ENCODE measurements around the gene ASB8. TPM values are rescaled to one million over a fixed set of nuclear protein-coding genes. Genes with fewer than 3 reads are reported as not detected.
"Not testable (repeated sequence)": the region's sequence is repeated elsewhere in the genome, so short reads cannot be mapped to it uniquely, and the experiment has no call there.

Gene ASB8
- total RNA-seq, 1 experiment from 2014 or later = 25.4 TPM

DNA sequence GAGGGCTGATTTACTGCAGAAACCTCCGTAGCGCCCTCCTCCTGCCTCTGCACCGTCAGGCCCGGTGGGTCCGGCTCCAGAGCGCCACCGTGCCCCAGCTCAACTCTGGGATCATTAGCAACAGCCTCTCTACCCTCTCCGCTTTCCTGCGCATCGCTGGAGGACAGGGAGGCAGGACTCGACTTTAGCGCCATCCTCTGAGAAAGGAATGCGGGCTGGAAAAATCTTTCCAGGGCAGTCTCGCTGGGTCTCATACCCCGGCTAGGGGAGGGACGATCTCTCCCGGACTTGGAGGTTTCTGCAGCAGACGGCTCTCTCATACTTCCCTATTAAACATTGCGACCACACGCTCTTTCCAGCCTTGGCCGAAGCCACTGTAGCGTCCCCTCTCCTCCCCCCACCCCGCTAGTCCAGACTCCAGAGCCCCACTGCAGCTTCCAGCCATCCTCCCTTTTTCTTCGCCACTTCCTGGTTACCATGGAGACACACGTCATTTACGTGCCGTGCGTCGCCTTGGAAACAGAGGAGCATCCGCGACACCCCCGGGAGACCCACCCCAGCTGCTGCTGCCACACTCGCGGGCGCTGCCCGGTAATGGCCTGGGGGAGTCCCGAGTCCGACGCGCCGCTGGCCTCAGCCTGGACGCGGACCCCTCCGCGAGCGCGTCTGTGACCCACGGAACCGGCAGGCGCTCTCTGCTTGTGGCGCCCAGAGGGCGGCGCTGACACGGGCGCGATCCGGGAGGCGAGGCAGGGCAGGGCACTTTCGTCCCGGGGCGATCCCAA, 26.0 kb upstream of the ASB8 start, which contains the start of gene CCDC184:
CCDC184 (plus strand) TSS at position 554 of the 785 bp plus-strand sequence. CDS start 479 bp downstream, outside the sequence.
- DNase-seq (ENCODE audit: low read depth) = peak; percentile 71

DNA sequence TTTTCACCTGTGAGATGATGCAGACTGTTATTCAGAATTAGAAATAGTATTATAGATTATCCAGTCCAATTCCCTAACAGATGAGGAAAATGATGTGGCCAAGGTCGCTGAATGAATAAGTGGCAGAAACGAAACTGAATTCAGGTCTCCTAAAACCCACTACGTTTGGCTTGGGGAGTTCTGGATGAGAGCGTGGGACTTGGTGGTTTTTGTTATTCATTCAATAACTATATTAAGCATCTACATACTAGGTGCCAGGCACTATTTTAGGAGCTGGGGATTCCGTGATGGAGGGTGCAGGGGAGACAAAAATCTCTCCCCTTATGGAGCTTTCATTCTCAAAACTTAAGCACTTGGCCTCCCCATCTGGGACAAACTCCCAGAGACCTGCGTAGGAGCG, 25.3 kb upstream of the ASB8 start:
- no peak for DNase-seq (ENCODE audit: low read depth)

DNA sequence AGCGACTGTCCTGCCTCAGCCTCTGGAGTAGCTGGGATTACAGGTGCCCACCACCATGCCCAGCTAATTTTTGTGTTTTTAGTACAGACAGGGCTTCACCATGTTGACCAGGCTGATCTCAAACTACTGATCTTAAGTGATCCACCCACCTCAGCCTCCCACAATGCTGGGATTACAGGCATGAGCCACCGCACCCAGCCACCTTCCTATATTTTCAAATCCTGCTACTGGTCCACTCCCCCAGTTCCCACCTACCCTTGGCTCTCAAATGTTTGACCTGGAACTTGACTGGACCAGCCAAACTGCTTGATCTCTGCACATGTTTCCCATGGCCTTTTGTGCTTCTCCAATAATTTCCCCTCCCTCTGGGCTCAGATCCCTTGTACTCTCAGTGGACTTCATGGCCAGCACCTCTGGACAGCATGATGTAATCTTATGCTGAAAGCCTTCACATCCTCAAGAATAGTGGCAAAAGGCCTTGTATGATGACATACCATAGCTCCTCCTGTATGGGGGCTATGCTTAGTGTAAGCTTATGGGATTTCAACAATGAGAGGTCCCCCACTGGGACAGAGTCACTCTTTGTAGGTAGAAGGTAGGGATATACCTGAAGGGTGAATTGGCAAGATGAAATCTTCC, 23.7 kb upstream of the ASB8 start:
- DNase-seq (ENCODE audit: low read depth) = no peak

DNA sequence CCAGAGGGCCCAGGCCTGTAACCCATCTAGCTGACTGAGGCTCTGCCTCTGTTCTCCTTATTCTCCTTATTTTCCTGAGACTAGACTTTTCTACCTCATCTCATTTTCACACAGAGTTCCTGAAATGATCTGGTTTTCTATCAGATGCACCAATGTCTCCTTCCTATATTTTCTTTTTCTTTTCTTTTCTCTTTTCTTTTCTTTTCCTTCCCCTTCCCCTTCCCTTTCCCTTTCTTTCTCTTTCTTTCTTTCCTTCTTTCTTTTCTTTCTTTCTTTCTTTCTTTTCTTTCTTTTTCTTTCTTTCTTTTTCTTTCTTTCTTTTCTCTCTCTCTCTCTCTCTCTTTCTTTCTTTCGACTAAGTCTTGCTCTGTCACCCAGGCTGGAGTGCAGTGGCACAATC, 23.1 kb upstream of the ASB8 start:
- no peak for DNase-seq (ENCODE audit: low read depth)

DNA sequence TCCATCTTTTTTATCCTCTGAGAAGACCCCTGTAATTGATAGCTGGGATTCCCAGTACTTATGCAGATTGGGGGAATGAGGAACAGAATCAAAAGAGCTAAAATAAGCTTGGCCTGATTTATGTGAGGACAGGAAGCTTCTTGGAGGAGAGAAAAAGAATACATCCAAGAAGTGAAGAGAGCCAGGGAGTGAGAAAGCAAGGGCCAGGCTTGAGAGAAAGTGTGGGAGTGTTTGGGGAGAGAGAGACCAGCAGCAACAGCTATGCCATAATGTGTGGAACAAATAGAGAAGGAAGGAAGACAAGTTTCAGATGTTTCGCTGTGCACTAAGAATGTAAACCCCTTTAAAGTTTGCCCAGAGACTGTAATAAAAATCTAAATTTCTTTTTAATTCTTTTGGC, 22.2 kb upstream of the ASB8 start:
- DNase-seq (ENCODE audit: low read depth) = no peak

DNA sequence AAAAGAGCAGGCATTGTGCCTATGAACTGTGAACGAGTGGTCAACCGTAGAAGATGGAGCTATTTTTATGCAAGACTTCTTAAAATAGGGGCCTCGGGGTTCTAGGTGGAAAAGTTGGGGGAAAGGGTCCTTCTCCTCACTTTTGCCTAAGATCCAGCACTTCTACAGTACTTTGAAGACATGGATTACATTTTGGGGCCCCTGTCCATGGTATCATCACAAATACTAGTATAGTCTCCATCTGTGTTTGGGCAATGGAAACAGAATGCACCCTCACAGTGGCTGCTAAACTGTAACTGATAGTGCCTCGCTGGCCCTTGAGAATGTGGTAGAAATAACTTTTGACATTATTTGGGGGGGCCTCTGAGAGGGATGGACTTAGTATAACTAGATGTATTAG, 20.7 kb upstream of the ASB8 start:
- no peak for DNase-seq (ENCODE audit: low read depth)

DNA sequence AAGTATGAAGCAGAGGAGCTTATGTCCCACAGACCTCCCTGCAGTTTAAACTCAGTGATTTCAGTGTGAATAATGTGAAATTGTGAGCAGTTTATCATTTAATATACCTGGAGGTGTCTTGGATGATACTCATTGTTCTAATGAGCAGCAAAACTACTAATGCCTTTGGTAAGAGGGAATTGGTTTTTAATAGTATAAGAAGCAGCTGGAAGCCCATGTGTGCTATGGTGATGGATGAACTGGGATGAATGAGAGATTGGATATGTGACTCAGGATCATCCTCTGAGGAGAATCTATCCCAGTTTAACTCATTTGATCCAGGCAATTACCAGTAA, 19.1 kb upstream of the ASB8 start:
- no peak for DNase-seq (ENCODE audit: low read depth)

DNA sequence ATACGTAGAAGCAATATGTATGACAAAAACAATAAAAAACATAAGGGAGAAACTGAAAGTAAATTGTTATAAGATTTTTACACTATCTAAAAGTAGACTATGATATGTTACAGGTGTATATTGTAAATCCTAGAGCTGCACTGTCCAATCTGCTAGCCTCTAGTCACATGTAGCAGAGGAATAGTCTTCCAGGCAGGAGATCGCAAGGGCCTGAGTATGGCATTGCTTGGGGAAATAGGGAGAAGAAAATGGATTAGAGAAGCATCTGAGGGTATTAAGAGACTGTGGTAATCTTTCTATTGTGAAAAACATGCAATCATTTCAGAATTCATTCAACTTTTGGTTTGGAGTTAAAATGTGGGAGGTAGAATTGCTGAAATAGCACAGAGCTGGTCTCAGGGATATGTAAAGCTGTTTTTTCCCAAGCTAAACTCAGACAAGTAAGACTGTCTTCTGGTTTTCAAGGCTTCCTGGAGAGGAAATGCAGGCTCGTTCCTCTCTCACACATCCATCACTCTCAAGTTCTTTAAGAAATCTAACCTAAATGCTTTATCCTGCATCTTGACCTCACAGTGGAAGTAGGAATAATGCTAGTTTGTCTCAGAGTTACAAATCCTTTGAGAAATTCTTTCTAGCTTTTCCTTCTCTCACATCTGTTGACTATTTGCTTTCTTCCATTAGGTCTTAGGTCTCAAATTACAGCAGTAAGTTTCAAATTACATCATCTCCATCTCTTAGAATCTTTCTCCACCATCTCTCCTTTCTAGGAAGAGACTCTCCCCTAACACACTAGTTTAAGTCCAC, 18.5 kb upstream of the ASB8 start:
- no peak for DNase-seq (ENCODE audit: low read depth)

DNA sequence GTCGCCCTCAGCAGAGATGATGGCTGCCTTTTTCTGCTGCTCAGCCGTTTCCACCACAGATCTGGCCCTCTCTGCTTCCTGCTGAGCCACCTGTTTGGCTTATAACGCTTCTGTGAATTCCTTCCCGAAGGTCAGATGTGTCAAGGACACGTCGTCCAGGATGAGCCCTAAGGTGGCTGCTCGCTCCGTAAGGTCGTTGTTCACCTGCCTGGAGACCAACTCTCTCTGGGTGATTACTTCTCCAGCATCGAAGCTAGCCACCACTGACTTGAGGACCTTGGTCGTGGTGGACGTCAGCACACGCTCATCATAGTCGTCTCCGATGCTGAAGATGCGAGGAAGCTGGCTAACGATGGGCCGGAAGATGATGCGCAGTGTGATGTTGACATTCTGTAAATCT, 11.7 kb upstream of the ASB8 start:
- DNase-seq (ENCODE audit: low read depth) = no peak

DNA sequence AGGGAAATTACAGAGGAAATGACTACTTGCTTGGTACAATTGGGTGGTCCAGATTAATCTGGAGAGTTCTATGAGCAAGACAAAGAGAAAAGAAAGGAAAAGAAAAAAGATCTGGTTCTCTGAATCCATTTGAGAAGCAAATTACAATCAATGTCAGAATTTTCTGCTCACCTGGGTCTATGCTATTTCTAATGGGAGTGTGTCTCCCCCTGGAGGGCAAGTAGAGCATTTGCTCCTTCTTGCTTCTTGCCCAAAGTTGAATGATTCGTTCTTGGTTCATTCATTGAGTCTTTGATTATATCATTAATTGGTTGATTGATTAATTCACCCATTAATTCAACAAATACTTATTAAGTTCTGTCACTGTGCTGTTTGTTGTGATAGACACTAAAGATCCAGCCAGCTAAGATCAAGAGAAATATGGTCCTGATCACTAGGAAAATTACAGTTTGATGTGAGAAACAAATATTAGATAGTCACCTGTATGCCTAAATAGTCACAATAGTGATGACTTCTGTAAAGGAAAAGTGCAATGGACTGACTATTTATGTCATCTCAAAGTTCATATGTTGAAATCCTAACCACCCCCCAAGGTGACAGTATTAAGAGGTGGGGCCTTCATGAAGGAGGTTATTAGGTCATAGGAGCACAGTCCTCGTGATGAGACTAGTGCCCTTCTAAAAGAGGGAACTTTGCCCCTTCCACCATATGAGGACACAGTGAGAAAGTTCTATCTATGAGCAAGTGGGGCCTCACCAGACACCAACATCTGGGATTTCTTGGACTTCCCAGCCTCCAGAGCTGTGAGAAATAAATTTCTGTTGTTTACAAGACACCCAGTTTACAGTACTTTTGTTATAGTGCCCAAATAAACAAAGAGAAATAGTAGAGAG, 8.0 kb upstream of the ASB8 start:
- peak; percentile 49 for DNase-seq (ENCODE audit: low read depth)

DNA sequence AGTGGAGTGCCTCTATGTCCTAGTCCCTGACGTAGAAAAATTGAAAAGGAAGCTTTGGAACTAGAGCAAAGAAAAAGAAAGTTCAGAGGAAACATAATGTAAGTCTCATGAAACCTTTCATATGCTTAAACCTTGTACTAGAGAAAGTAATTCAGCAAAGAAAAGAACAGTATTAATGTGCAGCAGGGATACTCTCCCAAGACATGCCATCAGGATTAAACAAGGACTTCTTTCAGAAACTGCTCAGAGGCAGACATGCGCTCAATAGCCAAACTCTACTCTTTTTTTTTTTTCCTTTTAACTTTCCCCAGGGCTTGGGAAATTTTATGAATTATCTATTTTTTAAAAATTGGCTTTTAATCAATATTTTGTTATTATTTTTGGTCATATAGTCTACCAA, 7.1 kb upstream of the ASB8 start:
- no peak for DNase-seq (ENCODE audit: low read depth)

DNA sequence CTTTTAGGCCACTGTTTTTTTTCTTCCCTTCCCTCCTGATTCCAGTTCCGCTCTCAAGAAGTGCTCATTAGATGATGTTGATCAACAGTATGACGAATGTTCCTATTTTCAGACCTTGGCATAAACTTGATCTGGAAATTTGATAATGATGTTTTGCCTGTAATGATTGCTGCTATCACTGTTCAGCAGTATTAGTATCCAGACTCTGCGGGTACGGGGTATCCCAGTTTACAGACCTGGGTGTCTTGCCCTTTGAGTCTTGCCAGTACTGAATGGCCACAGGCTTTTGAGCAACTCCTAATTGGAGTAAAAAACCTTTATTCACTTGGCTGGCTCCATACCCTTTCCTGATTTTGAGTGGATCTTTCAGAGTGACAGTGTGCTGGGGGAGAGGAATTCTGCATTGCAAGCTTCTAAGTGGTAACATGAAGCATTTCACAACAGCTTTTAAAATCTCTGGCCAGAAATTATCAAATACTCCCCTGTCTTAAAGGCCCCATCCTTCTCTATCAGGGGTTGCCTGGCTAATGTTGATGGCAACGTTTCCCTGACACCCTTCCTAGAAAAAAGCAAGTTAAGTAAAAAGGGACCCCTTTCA, 5.9 kb upstream of the ASB8 start:
- DNase-seq (ENCODE audit: low read depth) = no peak

DNA sequence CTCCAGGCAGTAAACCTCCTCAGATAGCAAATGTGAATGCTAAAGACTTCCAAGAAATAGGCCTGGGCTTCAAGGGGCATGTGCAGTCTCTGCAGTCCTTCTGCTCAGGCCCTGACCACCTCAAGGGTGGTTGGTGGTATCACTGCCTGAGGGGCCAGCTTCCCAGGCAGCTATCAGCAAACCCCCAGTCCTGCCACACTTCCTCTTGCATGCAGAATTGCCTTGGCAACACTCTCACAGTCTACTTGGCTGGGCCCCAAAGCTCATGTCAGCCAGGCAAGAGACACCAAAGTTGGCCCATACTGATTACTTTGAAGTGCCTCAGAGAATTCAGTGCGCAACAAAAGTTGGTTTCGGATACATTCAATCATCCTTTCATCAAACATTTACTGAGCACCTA, 3.5 kb upstream of the ASB8 start:
- peak; percentile 37 for DNase-seq (ENCODE audit: low read depth)

DNA sequence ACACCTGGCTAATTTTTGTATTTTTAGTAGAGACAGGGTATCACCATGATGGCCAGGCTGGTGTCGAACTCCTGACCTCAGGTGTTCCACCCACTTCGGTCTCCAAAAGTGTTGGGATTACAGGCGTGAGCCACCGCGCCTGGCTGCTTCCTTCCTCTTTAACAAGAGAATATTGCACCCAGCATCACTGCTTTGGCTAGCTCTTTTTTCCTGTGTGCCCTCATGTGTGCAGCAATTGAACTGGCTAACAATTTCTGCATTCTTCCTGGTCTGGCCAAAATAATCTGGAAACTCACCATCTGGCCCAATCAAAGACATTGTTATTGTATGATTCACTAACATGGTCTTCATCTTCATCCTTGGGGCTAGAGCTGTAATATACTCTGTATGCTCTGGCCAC, 2.7 kb upstream of the ASB8 start:
- DNase-seq (ENCODE audit: low read depth) = peak; percentile 47

DNA sequence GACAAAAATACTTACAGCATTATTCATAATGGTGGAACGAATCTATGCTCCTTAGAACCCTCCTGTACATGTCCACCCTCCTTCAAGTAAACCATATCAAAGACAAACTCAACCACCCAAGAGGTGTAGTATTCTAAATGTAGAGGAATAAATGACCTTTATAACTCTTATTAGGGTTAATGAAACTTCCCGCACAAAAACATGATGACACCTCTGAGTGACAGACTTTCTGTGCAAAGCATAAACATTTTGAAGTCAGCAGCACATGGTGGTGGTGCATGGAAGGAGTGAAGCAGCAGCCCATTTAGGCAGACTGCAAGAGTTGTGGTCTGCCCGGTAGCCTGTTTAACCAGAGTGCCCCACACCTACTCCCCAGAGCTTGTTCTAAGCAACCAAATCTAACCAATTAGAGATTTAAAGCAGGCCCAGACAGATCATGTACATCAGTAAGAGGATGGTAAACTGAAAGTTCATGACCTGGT, 615 bp upstream of the ASB8 start:
- no peak for DNase-seq (ENCODE audit: low read depth)

DNA sequence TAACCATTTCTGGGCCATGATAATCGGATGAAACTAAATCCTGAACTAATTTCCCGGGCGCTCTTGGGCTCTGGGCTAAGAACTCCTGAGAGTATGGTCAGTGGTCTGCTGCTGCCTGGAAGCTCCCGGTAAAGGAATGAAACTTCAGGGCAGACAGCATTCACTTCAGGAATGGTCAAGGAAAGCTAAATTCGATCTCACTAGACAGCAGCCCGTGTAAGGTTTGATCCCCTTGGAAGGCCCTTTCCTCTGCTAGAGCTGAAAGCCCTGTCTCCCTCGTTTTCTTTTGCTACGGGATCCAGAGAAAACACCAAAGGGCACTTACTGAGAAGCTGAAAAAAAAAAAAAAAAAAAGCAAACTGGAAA, 680 bp downstream of the ASB8 start:
- no peak for DNase-seq (ENCODE audit: low read depth)

DNA sequence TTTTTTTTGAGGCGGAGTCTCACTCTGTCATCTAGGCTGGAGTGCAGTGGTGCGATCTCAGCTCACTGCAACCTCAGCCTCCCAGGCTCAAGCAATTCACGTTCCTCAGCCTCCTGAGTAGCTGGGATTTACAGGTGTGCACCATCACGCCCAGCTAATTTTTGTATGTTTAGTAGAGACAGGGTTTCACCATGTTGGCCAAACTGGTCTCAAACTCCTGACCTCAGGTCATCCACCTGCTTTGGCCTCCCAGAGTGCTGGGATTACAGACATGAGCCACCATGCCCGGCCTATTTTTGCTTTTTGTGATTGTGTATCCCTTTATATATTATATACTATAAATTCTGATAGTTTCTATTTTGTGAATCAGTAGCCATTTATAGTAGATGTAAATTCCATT, 1.5 kb downstream of the ASB8 start:
- DNase-seq (ENCODE audit: low read depth) = not testable (repeated sequence)

DNA sequence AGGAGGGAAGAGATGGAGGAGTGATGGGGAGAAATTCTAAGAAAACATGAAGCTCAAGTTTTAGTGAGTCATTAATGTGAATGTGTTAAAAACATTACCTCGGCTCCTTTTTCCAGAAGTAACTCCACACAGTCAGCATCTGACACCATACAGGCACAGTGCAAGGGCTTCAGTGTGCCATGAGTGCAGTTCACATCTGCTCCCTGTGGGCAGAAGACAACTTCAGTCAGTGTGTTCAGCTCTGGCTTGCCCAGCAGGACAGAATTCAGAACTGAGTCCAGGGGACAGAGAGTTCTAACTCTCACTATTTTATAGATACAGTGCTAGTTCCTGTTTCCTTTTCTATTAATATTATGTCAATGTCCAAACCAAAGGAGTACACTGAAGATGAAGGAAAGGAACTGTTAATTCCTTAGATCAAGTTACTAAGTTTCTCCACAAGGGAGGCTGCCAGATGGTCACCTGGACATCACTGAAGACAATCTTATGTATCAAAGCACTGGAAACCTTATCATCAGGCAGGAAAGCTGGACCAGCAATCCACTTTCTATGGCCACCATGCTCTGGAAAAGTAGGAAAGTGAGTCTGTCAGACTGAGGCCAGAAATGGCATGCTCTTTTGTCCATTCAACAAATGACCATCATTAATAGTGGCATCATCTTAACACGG, 6.1 kb downstream of the ASB8 start:
- DNase-seq (ENCODE audit: low read depth) = no peak

DNA sequence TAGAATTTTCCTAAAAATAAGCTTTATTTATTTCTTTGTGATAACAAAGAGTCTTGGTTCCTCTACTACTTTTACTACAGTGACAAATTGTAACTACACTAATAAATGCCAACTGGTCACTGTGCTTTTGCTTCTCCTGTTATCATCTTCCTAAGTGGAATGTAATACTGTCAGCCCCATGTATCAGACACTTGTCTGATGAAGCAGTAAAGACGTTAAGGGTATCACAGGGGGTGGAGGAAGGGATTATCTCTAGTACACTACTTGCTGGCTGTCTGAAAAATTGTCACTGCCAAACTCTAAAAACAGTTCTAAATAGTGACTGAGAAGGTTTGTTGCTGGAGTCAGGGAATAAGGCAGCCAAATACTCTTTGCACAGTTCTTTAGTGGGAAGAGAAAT, 11.3 kb downstream of the ASB8 start:
- DNase-seq (ENCODE audit: low read depth) = no peak

DNA sequence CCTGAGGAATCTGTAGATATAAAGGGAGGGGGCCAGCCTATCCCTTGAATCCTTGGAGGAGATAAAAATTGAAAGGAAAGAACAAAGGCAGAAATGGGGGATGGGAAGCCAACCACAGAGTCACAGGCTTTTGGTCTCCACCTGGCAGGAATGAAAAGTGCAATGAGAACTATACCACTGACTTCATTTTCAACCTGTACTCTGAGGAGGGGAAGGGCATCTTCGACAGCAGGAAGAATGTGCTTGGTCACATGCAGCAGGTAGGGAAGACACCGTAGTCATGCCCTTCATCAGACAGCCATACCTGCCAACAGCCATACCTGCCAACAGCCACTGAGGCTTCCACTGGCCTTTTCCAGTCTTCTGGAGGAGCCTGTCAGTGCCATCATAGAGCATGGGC, 13.4 kb downstream of the ASB8 start:
- no peak for DNase-seq (ENCODE audit: low read depth)

Measured in RPMI7951 (cell line).